HG03039 (cell line): ENCODE measurements around the gene MSX2.
"Not testable (repeated sequence)": the region's sequence is repeated elsewhere in the genome, so short reads cannot be mapped to it uniquely, and the experiment has no call there.

ENCODE experiments used
- ATAC-seq: cut with Tn5 transposase; IDR thresholded peaks from one replicate; pipeline ENCODE4 v1.9.1; 2021; ENCODE audit warnings: mild to moderate bottlenecking, moderate library complexity; ENCODE audit not compliant: unreplicated experiment

Gene MSX2

GRCh38 chr5:174732036-174733020, 7.9 kb downstream of the MSX2 start:
- ATAC-seq: no peak

- ATAC-seq: no peak
These were observed 8.8 kb downstream of the MSX2 start for GRCh38 chr5:174733091-174733690.

- ATAC-seq: no peak
These were observed 9.5 kb downstream of the MSX2 start for GRCh38 chr5:174733836-174734235.

GRCh38 chr5:174734571-174735497, 10.5 kb downstream of the MSX2 start:
- no peak for ATAC-seq

- ATAC-seq: no peak
These were observed 11.3 kb downstream of the MSX2 start for GRCh38 chr5:174735498-174736330.

- ATAC-seq: no peak
These were observed 11.9 kb downstream of the MSX2 start for GRCh38 chr5:174736331-174736721.

- no peak for ATAC-seq
These were observed 12.4 kb downstream of the MSX2 start for GRCh38 chr5:174736777-174737176.

- ATAC-seq: no peak
These were observed 12.9 kb downstream of the MSX2 start for GRCh38 chr5:174737330-174737729.

GRCh38 chr5:174741352-174741751, 17.0 kb downstream of the MSX2 start:
- no peak for ATAC-seq

GRCh38 chr5:174744896-174745295, 20.5 kb downstream of the MSX2 start:
- no peak for ATAC-seq

GRCh38 chr5:174745590-174746103, 21.3 kb downstream of the MSX2 start:
- ATAC-seq: no peak

- ATAC-seq: no peak
These were observed 26.3 kb downstream of the MSX2 start for GRCh38 chr5:174750711-174751110.

GRCh38 chr5:174751154-174752000, 27.0 kb downstream of the MSX2 start:
- no peak for ATAC-seq

- no peak for ATAC-seq
These were observed 27.7 kb downstream of the MSX2 start for GRCh38 chr5:174752121-174752520.

- ATAC-seq: no peak
These were observed 30.7 kb downstream of the MSX2 start for GRCh38 chr5:174755106-174755505.

- ATAC-seq: no peak
These were observed 34.7 kb downstream of the MSX2 start for GRCh38 chr5:174759091-174759490.

- ATAC-seq: no peak
These were observed 36.3 kb downstream of the MSX2 start for GRCh38 chr5:174760721-174761120.

- ATAC-seq: not testable (repeated sequence)
These were observed 37.0 kb downstream of the MSX2 start for GRCh38 chr5:174761341-174761740.

GRCh38 chr5:174764309-174764708, 39.9 kb downstream of the MSX2 start:
- no peak for ATAC-seq
